GM19193 (cell line): ENCODE data around the gene SLC6A2.

Experiments used
- POLR2A ChIP-seq: IDR thresholded peaks from 4 replicates; pipeline ENCODE4 v1.6.1; 2011; ENCODE audit not compliant: insufficient read depth, insufficient read length; ENCODE audit errors: extremely low read depth

The SLC6A2 gene

DNA sequence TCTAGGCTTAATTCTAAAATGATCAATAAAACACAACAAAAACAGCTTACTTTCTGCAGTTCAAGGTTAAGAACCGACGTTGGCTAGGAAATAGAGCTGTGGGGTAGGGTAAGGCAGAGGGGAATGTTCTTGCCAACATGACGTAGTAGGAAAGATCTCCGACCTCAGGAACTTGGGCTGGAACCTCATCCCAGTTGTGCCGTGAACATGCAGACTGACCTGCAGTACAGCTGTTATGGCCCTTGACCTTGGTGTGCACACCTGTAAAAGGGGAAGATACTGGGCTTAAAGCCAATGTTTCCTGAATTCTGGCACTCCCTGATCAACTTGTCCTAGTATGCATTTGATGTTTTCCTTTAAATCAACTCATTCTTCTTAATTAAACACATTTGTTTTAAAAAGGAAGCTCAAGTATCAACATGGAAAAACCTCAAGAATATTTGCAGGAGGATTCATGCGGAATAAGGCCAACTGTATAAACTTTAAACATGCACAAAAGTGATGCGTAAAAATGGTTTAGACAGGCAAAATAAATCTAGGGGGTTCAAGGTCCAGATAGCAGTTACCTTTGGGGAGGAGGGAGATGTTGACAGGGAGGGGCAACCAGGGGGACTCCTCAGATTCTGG lies 14.2 kb upstream of the SLC6A2 start:
- TF ChIP-seq POLR2A, result no peak

GRCh38 chr16:55642611-55643010 lies 13.2 kb upstream of the SLC6A2 start:
- no peak for TF ChIP-seq POLR2A

GRCh38 chr16:55643161-55643970 lies 12.4 kb upstream of the SLC6A2 start:
- TF ChIP-seq POLR2A, result no peak

DNA sequence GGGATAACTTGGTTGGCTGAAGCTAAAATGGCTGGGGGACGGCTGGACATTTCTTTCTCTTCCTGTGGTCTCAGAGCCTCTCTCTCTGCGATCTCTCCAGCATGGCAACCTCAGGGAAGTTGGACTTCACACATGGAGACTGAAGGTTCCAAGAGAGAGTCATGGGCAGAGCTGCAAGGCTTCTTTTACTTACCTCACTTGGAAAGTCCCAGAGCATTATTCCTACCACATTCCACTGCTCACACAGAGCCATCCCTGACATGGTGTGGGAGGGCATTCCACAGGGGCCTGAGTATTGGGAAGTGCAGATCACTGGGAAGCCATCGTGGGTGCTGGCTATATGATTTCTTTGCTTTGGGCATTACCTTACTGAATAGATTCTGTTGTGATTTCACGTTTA lies 9.8 kb upstream of the SLC6A2 start:
- no peak for TF ChIP-seq POLR2A

DNA sequence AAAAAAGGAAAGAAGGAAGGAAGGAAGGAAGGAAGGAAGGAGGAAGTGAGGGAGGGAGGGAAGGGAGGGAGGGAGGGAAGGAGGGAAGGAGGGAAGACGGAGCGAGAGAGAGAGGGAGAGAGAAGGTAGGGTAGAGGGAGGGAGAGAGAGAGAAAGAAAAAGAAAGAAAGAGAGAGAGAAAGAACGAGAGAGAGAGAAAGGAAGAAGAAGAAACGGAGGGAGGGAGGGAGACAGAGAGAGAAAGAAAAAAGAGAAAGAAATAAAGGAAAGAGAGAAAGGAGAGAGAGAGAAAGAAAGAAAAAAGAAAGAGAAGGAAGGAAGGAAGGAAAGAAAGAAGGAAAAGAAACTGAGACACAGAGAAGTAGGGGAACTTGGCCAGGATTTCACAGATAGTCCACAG lies 8.4 kb upstream of the SLC6A2 start:
- TF ChIP-seq POLR2A, result no peak

GRCh38 chr16:55647798-55648197 lies 8.0 kb upstream of the SLC6A2 start:
- no peak for TF ChIP-seq POLR2A

DNA sequence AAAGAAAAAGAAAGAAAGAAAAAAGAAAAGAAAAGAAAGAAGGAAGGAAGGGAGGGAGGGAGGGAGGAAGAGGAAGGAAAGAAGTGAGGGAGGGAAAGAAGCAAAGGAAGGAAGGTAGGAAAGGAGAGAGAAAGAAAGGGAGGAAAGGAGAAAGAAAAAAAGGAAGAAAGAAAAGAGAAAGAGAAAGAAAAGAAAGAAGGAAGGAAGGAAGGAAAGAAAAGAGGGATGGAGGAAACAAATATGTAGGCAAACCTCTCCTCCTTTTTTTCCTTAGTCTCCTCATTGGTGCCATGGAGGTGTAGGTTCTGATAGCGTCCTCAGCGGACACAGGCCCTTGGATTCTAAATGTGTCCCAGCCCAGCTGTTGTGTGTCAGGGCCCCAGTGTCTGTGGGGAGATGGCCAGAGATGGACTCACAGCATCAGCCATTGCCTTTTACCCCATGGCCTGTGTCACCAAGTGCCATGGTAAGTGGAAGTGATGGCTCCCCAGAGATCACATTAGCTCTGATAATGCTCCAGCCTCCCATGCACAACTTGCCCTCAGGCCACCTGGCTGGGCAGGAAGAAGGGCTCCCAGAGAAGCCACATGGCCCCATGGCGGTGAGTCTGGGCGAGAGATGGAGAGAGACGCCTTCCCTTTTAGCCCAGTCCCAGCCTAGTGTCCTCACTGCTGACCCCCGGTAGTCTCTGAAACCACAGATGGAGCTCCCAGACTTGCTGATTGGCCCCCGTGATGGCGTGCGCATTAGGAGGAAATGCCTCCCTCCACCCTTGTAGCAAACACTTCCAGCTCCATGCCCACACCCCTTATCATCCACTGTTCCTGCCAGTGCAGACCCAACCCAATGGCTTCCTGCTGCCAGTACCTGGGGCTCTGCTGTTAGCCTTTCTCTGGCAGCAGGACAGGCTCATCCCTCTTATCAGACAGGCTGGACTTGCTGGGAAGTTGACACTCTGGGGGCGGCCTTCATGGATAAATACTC lies 3.7 kb upstream of the SLC6A2 start:
- no peak for TF ChIP-seq POLR2A

DNA sequence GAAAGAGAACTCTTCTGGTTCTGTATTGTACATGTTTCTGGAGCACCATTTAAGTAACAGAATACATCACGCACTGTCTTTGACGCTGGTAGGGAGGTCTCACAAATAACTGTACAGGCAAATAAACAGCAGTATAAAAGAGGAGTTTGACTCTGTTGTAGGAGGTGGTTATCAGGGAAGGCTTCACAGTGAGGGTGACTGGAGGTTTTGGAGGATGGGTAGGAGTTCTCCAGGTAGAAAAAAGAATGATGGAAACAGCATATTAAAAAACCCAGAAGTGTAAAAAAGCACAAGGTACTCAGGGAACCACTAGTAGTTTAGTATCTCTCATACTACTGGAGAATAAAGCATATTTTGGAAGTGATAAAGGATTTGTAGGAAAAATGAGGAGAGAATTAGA lies 2.7 kb upstream of the SLC6A2 start:
- TF ChIP-seq POLR2A, result no peak

DNA sequence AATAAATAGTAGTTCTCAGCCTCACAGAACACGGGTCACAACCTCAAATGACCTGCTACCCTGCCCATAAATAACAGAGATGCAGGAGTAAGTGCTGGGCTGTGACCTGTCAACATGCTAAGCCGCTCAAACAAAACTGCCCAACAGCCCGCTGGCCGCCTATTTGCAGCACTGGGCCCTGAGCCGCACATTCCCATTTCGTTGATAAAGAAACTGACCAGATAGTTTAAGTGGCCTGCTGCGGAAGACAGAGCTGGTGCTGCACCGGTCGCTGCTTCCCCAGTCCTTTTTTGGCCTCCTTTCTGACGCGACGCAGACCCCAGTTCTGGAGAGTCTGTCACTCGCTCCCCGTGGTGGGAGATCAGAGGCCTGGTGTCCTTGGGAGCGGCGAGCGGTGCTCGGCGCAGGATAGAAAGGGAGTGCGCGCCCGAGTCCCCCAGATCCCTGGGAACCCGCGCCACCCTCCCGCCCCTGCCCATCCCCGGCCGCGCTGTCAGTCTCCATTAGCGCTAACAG lies 349 bp upstream of the SLC6A2 start:
- no peak for TF ChIP-seq POLR2A

GRCh38 chr16:55656691-55657092 lies 904 bp downstream of the SLC6A2 start:
- TF ChIP-seq POLR2A, result no peak

- TF ChIP-seq POLR2A, result no peak
These were observed 1.8 kb downstream of the SLC6A2 start for GRCh38 chr16:55657616-55658015.

DNA sequence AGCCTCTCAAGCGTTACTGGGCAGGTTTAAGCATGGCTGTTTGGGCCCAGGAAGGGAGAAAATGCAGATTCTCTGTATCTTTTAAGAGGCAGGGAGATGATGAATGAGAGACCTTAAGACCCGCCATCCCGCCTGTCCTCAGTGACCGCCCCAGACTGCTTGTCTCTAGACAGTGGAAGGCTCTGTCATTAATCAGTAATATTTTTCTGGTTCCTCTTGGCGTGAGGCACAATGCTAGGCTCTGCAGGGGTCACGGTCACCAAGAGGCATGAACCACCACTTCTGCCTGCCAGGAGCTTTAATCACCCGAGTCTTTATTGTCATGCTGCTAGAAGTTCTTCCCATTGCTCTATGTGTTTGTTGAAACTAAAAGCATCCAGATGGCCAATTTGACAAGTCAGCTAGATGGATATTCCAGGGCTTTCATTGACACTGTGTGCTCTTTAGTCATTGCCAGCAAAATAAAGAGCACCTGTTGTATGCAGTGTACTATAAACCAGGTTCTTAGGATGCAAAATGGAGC lies 3.2 kb downstream of the SLC6A2 start:
- no peak for TF ChIP-seq POLR2A

GRCh38 chr16:55660026-55660425 lies 4.2 kb downstream of the SLC6A2 start:
- no peak for TF ChIP-seq POLR2A

- TF ChIP-seq POLR2A, result no peak
These were observed 5.0 kb downstream of the SLC6A2 start for GRCh38 chr16:55660828-55661227.
